Omental fat pad (tissue), 4 donors: ENCODE results near the gene VTCN1. TPM values are rescaled to one million over a fixed set of nuclear protein-coding genes. Genes with fewer than 3 reads are reported as not detected.

Experiments
- ATAC-seq: fragments of 150-250 bp; one replicate; pipeline ENCODE4 v1.9.1; 2016; ENCODE audit warnings: mild to moderate bottlenecking, moderate library complexity; ENCODE audit not compliant: low FRiP score
- DNase-seq: peaks from one replicate; pipeline ENCODE4 v3.0.0-alpha.2; 2019; ENCODE audit warnings: low spot score
- CTCF ChIP-seq, 3 donors: fragments of 450-650 bp; IDR thresholded peaks; one replicate each; pipeline ENCODE4 v1.5.1; 2016 to 2017; ENCODE audit warnings: antibody characterized with exemption in 3 of 3, mild to moderate bottlenecking in 3 of 3, moderate library complexity in 2 of 3
- total RNA-seq, 4 donors: library from RNA; depleted of rRNA; stranded (reverse); fragments of >200 nt; gene quantifications; one replicate each; pipeline ENCODE4 v1.1.0, GENCODE V29; 2016

The VTCN1 gene
- total RNA-seq, 4 donors from 2014 or later: not detected

GRCh38 chr1:117114877-117115276, 95.8 kb downstream of the VTCN1 start:
- DNase-seq (no peak), ATAC-seq (no peak)
- TF ChIP-seq CTCF (IDR thresholded peaks at IDR 0.05): no peak

GRCh38 chr1:117113199-117113598, 97.5 kb downstream of the VTCN1 start:
- ATAC-seq (no peak), DNase-seq (no peak)
- TF ChIP-seq CTCF (IDR thresholded peaks at IDR 0.05): no peak

- DNase-seq (no peak), ATAC-seq (no peak)
- TF ChIP-seq CTCF (IDR thresholded peaks at IDR 0.05): no peak
These were observed 98.5 kb downstream of the VTCN1 start for GRCh38 chr1:117112047-117112717.

- DNase-seq (no peak), ATAC-seq (no peak)
- TF ChIP-seq CTCF (IDR thresholded peaks at IDR 0.05): no peak
These were observed 100.0 kb downstream of the VTCN1 start for GRCh38 chr1:117110774-117111173.

GRCh38 chr1:117107364-117107763, 103.4 kb downstream of the VTCN1 start:
- DNase-seq (no peak), ATAC-seq (no peak)
- TF ChIP-seq CTCF (IDR thresholded peaks at IDR 0.05): no peak

GRCh38 chr1:117106478-117106877, 104.2 kb downstream of the VTCN1 start:
- no peak for TF ChIP-seq CTCF (IDR thresholded peaks at IDR 0.05)
- ATAC-seq: no peak
- no peak for DNase-seq

- no peak for ATAC-seq
These were observed 105.0 kb downstream of the VTCN1 start for GRCh38 chr1:117105722-117106121.

More at GRCh38 chr1:117105722-117106121, 105.0 kb downstream of the VTCN1 start:
- TF ChIP-seq CTCF (IDR thresholded peaks at IDR 0.05): no peak
- no peak for DNase-seq
